Heart right ventricle (tissue), 16 donors: Measurements from ENCODE around the gene MALT1. TPM values are rescaled to one million over a fixed set of nuclear protein-coding genes. Genes with fewer than 3 reads are reported as not detected.
A peak's percentile ranks its signal among the peaks of the same experiment; 100 is the strongest.

Experiments
- ATAC-seq, 8 donors: fragments of 200-7000 bp; cut with Tn5 transposase; one replicate each; pipeline ENCODE4 v1.9.1; 2020; ENCODE audit warnings: mild to moderate bottlenecking in 8 of 8, moderate library complexity in 8 of 8, moderate number of reproducible peaks in 1 of 8
- DNase-seq, 2 donors: peaks; one replicate each; pipeline ENCODE4 v3.0.0-alpha.2; 2020
- H3K27ac ChIP-seq, 10 donors: fragments of 200-600 bp; sonication (generic) in 2 of 10; one replicate each; pipeline versions ENCODE4 v1.5.0 to v1.8.0; 2020 to 2022; ENCODE audit warnings: mild to moderate bottlenecking in 3 of 10
- H3K27me3 ChIP-seq, 7 donors: fragments of 200-600 bp; one replicate each; pipeline ENCODE4 v1.8.0; 2021 to 2022; ENCODE audit warnings: mild to moderate bottlenecking in 2 of 7
- H3K36me3 ChIP-seq, 9 donors: fragments of 200-600 bp; sonication (generic) in 1 of 9; one replicate each; pipeline versions ENCODE4 v1.5.0 to v1.8.0; 2020 to 2022; ENCODE audit warnings: mild to moderate bottlenecking in 2 of 9
- H3K4me1 ChIP-seq, 9 donors: fragments of 200-600 bp; sonication (generic) in 1 of 9; one replicate each; pipeline versions ENCODE4 v1.5.0 to v1.8.0; 2020 to 2022; ENCODE audit warnings: mild to moderate bottlenecking in 4 of 9
- H3K4me3 ChIP-seq, 10 donors: fragments of 200-600 bp; sonication (generic) in 2 of 10; one replicate each; pipeline versions ENCODE4 v1.5.0 to v1.8.0; 2020 to 2022; ENCODE audit warnings: mild to moderate bottlenecking in 7 of 10, moderate library complexity in 2 of 10
- H3K9me3 ChIP-seq, 11 donors: fragments of 200-600 bp in 10 of 11; sonication (generic) in 2 of 11; one replicate each; pipeline versions ENCODE4 v1.5.0 to v1.8.0; 2013 to 2022; ENCODE audit warnings: mild to moderate bottlenecking in 2 of 11, control low read depth in 1 of 11, moderate library complexity in 1 of 11
- WGBS, 2 donors: extraction: QIAGEN DNeasy Blood & Tissue Kit; methylation state at CpG; one replicate each; pipeline ENCODE4 v1.1.7; 2013; ENCODE audit warnings: inconsistent platforms in 1 of 2; 5-methylcytosine and 5-hydroxymethylcytosine counted together
- intact Hi-C, 10 donors: fragments of 100-400 bp; cut with DNase I; formaldehyde crosslinking; loops; one replicate each; pipeline versions ENCODE4 v1.11.1 to v1.14.2; 2022
- polyA plus RNA-seq, 2 donors: library from polyadenylated mRNA; stranded (reverse); fragments of 200-250 nt; gene quantifications; one replicate each; pipeline ENCODE4 v1.2.3, GENCODE V29; 2013
- total RNA-seq, 10 donors: library from RNA; stranded (reverse); fragmentation: NEBNext Ultra II Directional in 3 of 10; extraction: Animal tissue kit (Norgen Biotek cat#: 25700) in 3 of 10; gene quantifications; one replicate each; pipeline versions ENCODE4 v1.2.1 to v1.2.4, GENCODE V29; 2021 to 2023
- TF ChIP-seq, protein P1 (sequence below), 9 donors: fragments of 200-600 bp; sonication (generic) in 2 of 9; IDR thresholded peaks; one replicate each; pipeline versions ENCODE4 v1.5.0 to v1.8.0; 2021 to 2022; ENCODE audit warnings: antibody characterized with exemption in 9 of 9, mild to moderate bottlenecking in 5 of 9, moderate library complexity in 1 of 9
- donor health status: Arrhythmogenic right ventricular cardiomyopathy.
- donor health status: ischemic (EF 13 %, LVEDD 7.1; RV severe dilation, severe dysfunction).
- donor health status: healthy with polysubstance abuse.
- donor health status: DM: no; HTN: yes; CAD: no.
- donor health status: DM: no; HTN: no; CAD: no.
- donor health status: ischemic (EF 25% LVEDD 6.9; RV normal size, moderate dysfunction).
- donor health status: ischemic (EF 25% LVEDD 5.7; RV mildly dilated, moderate dysfunction).
- donor health status: healthy.
- donor health status: DM: yes; HTN: yes; CAD: no.
- donor health status: Ischemic cardiomyopathy.
- donor health status: ischemic (EF 35%, LVEDD 5.7; RV mildly dilated, moderate dysfunction).
- donor health status: nonischemic (EF 11% LVEDD 7.7; RV severe dilation, severe dysfunction).
- donor health status: DM: yes; HTN: yes; CAD: no.
- donor health status: PGD.
- donor health status: ischemic (EF 29% LVEDD 5.4; RV normal size, mild dysfunction).
- donor health status: nonischemic (EF 23%, LVEDD 6.1; RV moderate dilation, normal function).

The MALT1 gene
- total and polyA plus RNA-seq, 12 donors, result 4.4 to 20.0 (median 10.6) TPM

DNA sequence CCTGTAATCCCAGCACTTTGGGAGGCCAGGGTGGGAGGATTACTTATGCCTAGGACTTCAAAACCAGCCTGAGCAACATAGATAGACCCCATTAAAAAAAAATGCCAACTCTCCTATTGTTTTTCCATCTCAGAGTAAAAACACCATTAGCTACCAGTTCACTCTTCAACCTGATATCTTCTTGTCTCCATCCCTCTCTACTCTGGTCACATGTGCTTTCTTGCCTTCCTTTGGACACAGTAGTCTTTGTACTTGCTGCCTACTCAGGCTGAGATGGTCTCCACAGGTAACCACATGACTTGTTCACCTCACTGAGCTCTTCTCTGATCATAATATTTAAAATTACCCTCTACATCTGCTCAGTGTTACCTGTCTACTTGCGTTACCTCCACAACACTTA, 5.0 kb downstream of the MALT1 start:
- no peaks in the 10 kb centered on the region for H3K9me3 ChIP-seq
- TF ChIP-seq, protein P1, sequence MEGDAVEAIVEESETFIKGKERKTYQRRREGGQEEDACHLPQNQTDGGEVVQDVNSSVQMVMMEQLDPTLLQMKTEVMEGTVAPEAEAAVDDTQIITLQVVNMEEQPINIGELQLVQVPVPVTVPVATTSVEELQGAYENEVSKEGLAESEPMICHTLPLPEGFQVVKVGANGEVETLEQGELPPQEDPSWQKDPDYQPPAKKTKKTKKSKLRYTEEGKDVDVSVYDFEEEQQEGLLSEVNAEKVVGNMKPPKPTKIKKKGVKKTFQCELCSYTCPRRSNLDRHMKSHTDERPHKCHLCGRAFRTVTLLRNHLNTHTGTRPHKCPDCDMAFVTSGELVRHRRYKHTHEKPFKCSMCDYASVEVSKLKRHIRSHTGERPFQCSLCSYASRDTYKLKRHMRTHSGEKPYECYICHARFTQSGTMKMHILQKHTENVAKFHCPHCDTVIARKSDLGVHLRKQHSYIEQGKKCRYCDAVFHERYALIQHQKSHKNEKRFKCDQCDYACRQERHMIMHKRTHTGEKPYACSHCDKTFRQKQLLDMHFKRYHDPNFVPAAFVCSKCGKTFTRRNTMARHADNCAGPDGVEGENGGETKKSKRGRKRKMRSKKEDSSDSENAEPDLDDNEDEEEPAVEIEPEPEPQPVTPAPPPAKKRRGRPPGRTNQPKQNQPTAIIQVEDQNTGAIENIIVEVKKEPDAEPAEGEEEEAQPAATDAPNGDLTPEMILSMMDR (IDR thresholded peaks at IDR 0.05), result no peak
- no peak for ATAC-seq
- DNase-seq, result no peak
- 95 to 100% methylated on average over 1 of the region's 1 CpG for WGBS, 2 donors
- no peak overlapping the region for H3K27ac ChIP-seq
- H3K4me1 ChIP-seq, result peaks cover 0 to 24% (median 14%) of the 10 kb centered on the region in 9 donors
- intact Hi-C loops, result loop anchor here in 4 of 10 donors (5.0 to 10.0 kb wide), 3 partner anchors 49 to 141 kb away; no protein-coding TSS in a partner anchor
- peaks cover 0 to 4% (median 1%) of the 10 kb centered on the region in 9 donors for H3K36me3 ChIP-seq
- no peaks in the 10 kb centered on the region for H3K27me3 ChIP-seq
- no peak overlapping the region for H3K4me3 ChIP-seq

DNA sequence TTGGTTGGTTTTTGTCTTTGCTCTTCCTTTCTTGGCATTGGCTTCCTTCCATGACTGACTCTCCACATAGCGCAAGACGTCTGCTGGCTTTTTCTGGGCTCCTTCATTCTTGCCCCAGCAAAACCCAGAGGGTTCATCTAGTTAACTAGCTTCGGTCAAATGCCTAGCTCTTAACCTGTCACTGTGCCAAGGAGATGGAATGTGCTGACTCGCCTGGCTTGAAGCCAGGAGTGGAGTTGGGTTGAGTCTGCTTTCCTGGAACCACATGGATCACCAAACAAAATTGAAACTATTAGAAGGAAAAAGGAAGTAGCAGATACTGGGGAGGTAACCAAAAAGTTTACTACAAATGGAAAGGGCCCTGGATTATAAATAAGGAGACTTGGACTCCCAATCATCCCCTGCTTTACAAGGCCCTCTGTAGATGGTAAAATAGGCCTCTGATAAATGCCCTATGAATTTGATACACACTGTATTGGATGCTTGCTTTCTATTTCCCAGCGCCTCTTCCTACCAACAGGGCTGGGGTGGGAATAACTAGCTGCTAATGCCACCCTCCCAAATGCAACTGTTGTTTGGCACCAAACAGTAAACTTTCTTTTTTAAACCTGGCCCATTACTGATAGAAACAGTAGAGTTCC, 11.3 kb downstream of the MALT1 start:
- Histone ChIP-seq H3K4me3 (no peak overlapping the region), H3K27ac (peak overlapping the region in 2 of 10 donors; percentile 39 to 75), H3K4me1 (peaks cover 0 to 24% (median 11%) of the 10 kb centered on the region in 9 donors), H3K9me3 (no peaks in the 10 kb centered on the region), H3K27me3 (no peaks in the 10 kb centered on the region), H3K36me3 (peaks cover 0 to 61% (median 7%) of the 10 kb centered on the region in 9 donors)
- TF ChIP-seq, protein P1 (IDR thresholded peaks at IDR 0.05), result no peak
- WGBS, 2 donors, result 52 to 58% methylated on average over 5 of the region's 5 CpGs
- peak in 6 of 8 donors; percentile 33 to 70 (median 56) for ATAC-seq
- DNase-seq, result peak; percentile 42 to 47
- intact Hi-C loops, result loop anchor here in 2 of 10 donors (5.0 to 10.0 kb wide), 2 partner anchors 52 to 80 kb away; no protein-coding TSS in a partner anchor

DNA sequence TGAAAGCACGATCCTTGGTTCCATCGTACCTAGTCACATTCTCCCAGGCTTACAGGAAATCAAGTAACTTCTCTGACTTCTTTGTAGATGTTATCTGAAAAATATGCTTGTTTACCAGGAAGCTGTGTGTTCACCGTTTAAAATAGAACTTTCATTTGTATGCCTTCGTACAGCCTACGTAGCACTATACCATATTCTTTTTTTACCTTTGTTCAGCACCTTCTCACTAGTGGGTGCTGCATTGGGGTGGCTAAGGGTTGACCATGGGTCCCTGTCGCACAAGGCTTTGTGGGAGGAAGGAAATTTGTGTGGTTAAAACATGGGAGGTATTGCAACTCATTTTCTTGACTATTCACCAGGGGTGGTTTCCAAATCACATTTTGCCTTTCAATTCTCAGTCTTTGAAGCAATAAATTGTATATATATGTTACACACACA, 16.6 kb downstream of the MALT1 start:
- TF ChIP-seq, protein P1 (IDR thresholded peaks at IDR 0.05), result no peak
- no peak overlapping the region for H3K4me3 ChIP-seq
- H3K9me3 ChIP-seq, result no peaks in the 10 kb centered on the region
- ATAC-seq (peak in 6 of 8 donors; percentile 35 to 65 (median 46)), DNase-seq (no peak)
- peaks cover 0 to 26% (median 8%) of the 10 kb centered on the region in 9 donors for H3K4me1 ChIP-seq
- H3K36me3 ChIP-seq, result peaks cover 0 to 72% (median 0%) of the 10 kb centered on the region in 9 donors
- peak overlapping the region in 4 of 10 donors; percentile 11 to 60 (median 39) for H3K27ac ChIP-seq
- no peaks in the 10 kb centered on the region for H3K27me3 ChIP-seq
- WGBS, 2 donors, result 62 to 75% methylated on average over 6 of the region's 6 CpGs
- intact Hi-C loops, result loop anchor here in 1 of 10 donors (10.0 kb wide), 1 partner anchor 47 kb away; no protein-coding TSS in a partner anchor

DNA sequence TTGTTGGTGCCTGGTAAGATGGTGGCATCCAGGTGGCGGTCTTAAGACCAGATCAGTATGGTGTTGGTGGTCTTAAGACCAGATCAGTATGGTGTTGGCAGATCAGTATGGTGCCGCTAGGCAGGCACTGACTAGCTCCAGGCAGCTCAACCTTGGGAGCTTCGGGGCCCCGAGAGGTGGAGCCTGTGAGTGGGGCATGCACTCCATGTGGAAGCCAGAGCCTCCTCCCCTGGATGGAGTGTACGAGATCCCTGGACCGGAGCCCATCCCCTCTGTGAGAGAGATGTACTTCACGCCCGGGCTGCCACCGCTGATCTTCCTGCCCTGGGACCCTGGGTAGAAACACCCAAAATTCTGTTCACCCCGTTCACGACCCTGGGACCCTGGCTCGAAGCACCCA, 19.0 kb downstream of the MALT1 start:
- TF ChIP-seq, protein P1 (IDR thresholded peaks at IDR 0.05), result no peak
- peaks cover 0 to 55% (median 0%) of the 10 kb centered on the region in 9 donors for H3K36me3 ChIP-seq
- no peak for DNase-seq
- intact Hi-C loops, result no loop called here
- ATAC-seq, result peak in 2 of 8 donors; percentile 20 to 36
- 95% methylated on average over 12 of the region's 12 CpGs for WGBS, 2 donors
- no peak overlapping the region for H3K27ac ChIP-seq
- no peak overlapping the region for H3K4me3 ChIP-seq
- H3K4me1 ChIP-seq, result peaks cover 0 to 24% (median 17%) of the 10 kb centered on the region in 9 donors
- H3K27me3 ChIP-seq, result no peaks in the 10 kb centered on the region
- no peaks in the 10 kb centered on the region for H3K9me3 ChIP-seq
